NCI-H526 (cell line): ENCODE data around the gene PARP8.

Experiments used
- DNase-seq, 2 experiments: peaks; one replicate each; lab custom pipeline; 2025; lab: John Stamatoyannopoulos, UW

Gene PARP8

DNA sequence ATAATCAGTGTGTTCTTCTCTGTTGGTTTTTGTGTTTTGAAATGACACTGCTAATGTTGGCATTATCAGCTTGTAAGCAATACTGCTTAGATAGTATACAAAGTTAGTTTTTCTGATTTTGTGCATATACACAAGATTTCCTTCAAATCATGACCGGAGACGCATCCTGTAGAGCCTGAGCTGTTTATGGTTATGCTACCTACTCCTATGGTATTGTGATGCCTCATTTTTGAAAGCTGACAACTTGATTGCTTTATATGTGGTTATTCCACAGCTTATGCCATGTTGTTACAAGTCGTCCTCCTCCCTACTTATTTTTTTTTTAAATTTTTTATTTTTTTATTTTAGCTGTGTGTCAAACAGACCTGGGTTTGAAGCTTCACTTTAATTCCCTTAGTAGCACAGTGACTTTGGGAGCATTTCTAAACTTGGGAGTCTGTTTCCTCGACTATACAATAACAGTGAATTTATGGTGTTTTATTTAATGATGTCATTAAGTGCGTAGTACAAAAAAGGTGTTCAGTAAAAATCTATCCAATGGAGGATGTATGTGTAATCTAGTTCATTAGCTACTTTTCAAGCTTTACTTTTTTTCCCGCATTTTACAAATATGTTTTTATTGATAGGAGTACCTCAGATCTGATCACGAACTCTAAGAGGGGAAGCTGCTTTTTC lies 59.5 kb downstream of the PARP8 start:
- DNase-seq = no peak

DNA sequence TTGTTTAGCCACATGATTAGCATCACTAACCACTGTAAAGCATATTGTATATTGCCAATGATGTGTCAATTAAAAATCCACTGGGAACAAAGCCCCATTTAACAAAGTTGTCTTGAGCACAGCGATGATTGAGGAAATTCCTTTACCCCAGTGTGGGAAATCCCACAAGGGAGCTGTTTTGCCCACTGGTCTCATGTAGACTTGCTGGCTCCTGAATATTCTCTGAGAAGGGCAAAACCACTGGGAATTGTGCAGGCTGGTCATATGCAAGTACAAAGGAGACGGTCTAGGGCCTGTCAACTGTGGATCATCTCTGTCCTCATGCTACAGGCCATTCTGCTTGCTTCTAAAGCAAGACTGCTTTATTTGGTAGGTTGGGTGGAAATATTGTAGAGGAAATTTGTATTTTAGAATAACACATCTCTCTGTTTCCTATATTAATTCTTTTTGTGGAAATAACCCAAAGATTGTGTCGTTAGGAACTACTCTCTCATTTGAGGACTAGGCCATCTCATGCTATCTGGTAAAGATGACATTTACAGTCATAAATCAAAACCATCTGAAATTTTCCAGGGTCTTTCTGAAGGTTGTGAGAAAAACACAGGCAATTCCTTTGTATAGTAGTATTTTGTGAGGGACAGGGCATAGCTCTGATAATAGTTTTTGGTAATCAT lies 60.2 kb downstream of the PARP8 start:
- no peak for DNase-seq

DNA sequence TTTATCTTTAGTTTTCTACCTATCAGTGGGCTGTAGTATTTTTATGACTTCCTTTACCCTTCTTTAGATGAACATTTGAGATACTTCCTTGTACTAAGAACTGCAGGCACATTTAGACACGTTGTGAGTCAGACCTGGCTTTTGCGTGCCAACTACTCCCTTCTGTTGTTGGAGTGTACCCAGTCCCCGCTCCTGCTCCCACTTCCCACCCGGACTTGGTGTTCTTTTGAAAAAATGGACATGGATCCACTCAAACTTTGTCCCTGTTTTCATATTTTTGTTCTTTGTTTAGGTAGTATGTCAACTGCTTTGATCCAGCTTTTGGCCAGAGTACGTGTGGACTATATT lies 60.7 kb downstream of the PARP8 start:
- DNase-seq = no peak

DNA sequence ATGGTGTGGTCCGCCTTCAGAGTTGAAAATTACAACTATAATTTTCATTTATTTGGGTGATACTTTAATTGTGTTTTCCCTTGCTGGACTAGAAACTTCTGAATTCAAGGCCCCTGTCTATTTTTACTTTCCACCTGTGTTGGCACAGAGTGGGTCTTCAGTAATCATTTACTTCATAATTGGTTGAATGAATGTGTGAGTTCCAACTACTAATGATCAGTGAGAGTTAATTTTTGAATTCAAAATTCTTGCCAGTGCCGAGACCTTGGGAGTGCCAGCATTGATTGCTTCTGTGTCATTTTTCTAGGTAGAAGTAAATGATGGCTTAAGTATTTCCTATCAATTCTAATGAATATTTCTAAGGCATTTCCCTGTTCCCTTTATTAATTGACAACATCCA lies 61.4 kb downstream of the PARP8 start:
- no peak for DNase-seq

DNA sequence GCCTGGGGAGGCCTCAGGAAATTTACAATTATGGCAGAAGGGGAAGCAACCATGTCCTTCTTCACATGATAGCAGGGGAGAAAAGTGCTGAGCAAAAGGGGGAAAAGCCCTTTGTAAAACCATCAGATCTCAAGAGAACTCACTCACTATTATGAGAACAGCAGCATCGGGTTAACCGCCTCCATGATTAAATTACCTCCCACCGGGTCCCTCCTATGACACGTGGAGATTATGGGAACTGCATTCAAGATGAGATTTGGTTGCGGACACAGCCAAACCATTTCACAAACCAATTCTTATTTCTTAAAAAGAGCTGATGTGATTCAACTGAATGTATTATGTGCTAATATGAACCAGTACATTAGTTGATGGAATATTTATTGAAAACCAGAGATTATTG lies 63.9 kb downstream of the PARP8 start:
- DNase-seq = no peak

DNA sequence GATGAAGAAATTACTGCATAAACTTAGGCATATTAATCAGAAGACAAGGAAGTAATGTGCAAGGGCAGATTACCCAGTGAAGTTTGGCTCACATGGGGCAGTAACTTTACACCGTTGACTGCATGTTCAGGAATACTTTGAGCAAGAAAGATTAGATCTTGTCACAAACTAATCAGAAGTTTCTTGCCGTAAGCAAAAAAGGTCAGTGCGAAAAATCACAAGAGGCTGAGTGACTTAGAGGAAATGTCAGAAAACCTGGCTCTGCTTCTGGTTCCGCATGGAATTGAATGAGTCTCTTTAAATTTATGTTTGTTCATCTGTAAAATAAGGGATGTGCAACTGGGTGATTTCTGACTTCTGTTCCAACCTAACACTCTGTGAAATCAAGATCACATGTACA lies 64.4 kb downstream of the PARP8 start:
- DNase-seq = no peak

DNA sequence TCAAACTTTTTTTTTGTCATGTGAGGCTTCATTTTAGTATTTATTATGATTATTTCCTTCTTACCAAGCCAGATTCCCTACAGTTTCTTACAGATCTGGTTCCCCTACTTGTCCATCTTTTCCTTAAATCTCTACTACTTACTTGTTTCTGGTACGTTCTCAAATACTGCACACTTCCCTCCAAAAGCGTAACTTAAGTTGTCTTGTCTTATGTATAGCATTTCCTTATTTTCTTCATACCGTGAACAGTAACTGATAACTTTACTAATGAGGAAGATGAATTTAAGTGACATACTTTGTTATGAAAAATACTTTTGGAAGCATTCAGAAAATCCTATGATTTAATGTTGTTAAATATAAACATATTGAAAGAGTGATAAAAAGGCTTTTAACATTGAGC lies 67.3 kb downstream of the PARP8 start:
- DNase-seq = no peak

DNA sequence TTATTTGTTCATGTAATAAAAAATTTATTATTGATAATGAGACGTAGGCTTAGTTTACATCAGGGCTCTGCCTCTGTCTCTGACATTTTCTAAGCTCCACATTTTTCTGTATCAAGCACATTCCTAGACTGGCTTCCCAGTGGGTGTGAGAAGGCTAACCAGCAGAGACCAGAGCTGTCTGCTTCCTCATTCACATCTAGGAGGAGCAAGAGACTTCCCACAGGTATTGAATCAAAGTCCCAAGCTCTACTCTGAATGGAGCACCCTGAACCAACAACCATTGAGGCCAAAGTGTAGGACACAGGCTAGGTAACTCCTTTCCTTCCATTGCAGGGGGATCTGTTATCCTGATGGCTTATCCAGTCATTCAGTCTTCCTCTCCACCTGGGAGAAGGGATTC lies 72.4 kb downstream of the PARP8 start:
- DNase-seq = no peak

DNA sequence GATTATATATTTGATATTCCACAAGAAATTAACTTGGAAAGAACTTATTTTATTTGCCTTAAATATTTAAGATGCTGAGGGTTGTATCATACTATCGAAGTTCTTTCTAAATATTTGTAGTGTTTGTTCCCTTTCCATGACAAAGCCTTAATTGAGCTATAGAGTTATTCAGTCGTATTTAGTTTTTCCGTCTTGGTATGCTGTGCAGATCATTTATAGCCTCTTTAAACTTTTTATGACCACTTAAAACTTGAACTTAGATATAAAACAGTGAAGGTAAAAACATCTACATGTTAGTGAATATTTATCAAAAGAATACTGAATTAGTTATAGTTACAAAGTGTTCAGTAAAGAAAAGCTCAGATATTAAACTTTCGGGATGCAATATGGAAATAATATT lies 74.4 kb downstream of the PARP8 start:
- no peak for DNase-seq

DNA sequence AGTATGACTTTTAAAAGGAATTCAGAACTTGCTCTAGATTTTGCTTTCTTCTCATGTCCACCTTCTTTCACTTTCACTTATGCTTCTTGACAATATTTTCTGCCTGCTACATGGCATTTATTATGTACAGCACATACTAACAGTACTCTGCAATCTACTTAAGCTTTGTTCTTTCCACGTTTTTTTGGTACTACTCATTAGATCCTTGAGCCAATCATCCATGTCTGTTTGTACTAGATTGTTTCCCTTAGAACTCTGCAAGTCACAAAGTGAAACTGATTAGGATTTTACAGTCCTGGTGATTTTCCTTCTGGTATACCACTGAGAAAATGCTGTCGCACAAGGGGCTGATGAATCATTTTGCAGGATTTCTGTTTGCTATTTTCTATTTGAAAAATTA lies 78.3 kb downstream of the PARP8 start:
- no peak for DNase-seq

DNA sequence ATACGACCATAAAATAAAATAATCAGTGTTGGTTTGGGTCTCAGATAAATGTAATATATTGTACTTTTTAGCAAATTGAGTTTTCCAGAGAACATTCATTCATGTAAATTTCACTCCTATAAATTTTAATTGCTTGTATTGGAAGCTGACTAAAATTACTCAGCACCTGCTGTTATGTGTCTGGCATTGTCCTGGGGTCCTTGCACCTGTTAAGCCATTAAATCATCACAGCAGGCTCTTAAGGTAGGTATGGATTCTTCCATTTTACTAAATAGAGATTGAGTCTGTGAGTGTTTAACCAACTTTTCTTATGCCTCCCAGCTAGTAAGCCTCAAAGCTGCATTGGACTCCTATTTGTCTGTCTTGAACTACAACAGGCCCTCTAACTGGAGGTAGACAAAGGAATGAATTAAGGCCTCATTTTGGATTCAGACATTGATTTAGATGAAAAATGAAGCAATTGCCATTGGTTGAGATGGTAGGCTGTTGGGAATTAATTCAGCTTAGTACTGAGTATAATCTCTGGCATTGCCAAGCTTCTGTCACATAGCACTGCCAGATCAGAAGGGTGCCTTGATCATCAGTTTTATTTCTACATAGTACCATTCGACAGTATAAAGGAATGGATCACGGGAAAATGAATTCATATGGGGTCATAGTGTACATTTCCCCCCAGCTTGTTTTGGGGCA lies 78.9 kb downstream of the PARP8 start:
- DNase-seq = no peak

DNA sequence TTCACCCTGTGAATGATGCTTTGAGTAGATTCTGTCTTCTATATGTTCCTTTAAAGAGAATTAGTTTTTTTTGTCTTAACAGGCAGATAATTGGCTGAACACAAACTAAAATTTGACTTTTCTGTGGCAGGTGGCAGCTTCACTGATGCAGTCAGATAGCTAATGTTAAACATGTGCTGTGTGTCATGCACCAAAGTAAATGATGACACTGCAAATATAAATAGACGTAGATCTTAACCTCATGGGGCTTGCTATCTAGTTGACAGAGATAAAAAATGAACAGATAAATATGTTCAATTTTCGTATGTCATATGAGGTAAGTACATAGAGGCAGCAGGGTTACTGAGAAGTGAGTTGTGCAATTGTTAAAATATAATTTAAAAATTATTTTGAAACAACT lies 82.7 kb downstream of the PARP8 start:
- no peak for DNase-seq

DNA sequence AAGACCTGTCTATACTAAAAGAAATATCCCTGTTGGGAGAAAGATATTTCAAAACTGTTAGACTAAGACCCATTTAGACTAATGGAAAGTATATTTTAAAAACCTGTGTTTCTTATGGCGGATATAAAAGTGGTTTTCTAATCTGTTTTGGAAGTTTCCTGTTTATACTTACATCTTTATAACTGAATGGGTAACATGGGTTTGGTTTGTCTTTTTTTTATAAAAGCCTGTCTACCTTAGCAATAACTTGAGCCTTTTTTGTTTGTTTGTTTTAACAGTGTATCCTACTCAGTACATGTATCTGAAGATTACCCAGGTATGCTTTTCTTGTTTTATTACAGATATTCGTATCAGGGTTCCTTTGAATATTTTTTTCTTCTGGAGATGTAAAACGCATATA lies 83.4 kb downstream of the PARP8 start:
- DNase-seq = no peak

DNA sequence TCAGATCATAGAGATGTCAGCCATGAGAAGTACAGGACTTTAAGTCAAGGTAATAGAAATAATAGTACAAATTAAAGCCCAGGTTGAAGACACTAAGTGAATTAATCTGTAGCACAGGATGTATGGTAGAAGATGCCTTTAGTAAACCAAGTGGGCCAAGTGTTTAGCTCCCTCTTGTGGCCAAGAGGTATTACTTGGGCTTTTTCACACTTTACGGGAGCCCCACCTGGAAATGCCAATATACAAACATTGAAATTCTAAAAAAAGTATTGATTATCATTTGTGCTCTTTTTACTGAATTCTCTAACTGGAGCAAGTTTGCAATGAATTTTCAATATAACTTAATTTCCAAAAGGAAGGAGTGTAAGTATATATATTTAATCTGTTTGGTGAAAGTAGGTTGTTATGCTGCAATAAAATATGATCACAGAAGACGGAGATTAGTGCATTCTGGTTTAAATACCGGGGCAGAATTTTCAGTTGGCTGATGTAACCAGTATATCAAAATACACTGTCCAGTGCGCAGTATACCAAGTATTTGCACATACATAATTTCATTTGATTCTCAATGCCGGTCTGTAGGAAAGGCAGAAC lies 84.7 kb downstream of the PARP8 start:
- peak; percentile 53 to 91 for DNase-seq

DNA sequence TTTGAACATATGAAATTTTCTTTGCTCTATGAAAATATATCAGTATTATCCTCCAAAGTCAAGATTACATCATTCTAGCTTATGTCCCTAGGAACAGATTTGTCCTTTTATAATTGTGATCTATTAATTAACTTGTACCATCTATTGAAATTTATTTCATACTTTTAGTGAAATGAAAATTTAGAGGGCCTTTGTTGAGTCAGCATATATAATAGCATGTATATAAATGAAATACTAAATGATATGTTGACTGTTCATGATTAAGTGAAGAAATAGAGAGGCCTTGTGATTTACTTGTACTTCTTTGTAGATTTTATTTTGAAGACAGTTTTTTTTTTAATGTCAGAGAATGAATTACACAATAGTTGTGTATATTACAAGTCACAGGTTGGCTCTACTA lies 86.4 kb downstream of the PARP8 start:
- DNase-seq = no peak

DNA sequence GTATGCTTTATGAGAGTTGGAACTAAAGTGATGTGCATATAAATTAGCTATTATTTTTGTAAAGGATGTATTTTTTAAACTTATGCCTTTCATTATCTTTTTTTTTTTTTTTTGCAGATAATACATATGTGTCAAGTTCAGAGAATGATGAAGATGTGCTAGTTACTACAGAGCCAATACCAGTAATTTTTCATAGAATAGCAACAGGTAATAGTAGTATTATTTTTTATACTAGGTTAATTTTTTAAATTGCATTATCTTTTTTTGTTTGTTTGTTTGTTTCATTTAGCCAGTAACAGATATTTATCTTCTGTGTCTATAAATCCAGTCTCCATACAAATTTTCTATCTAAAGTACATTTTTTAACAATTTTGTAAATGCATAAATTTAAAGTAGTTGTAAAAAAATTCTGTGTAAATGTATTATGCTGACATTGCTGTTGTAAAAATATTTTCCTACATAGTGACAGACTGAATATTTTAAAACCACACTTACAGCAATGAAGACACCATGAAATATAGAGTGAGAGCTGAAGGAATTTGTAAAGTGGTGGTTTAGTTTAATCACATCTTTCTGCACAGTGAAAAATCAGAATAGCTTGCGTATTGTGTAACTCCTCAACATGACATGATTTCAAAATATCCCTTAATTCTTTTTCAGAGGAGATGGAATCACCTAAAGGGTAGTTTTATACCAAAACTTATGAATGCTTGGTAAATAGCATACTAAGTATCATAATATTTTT lies 93.3 kb downstream of the PARP8 start:
- no peak for DNase-seq

DNA sequence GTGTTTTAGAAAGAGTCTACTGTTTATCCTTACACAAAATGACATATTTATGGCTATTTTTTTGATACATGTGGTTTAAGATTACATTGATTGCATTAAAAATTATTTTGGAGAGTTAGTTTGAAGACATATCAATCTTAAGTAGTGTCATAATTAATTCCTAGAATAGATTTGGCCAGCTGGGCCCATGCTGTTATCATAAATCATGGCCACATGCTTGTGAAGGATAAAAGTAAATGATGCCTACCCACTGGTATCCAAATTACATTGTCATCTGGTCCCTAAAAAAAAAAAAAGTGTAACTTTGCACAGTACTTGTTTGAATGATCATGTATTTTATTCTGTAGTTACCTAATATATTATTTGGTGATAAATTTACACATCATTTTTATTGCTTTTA lies 96.9 kb downstream of the PARP8 start:
- DNase-seq = no peak

DNA sequence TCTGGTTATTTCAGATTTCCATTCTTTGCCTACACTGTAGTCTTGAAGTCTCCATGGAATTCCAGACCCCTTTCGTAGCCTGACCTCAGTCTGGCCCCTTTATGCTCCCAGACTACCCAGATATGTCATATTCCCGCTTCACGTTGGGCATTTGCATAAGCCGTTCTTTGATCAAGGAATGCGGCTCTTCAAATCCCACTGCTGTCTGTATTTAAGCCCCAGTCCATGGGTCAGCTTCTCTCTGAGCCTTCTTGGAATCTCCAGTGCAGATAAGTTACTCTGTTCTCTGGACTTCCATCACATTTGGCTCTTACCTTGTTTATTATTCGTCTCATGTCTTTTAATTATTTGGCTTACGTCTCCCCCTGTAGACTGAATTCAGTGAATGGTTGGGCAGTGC lies 97.4 kb downstream of the PARP8 start:
- DNase-seq = peak in 1 of 2 experiments; percentile 15

DNA sequence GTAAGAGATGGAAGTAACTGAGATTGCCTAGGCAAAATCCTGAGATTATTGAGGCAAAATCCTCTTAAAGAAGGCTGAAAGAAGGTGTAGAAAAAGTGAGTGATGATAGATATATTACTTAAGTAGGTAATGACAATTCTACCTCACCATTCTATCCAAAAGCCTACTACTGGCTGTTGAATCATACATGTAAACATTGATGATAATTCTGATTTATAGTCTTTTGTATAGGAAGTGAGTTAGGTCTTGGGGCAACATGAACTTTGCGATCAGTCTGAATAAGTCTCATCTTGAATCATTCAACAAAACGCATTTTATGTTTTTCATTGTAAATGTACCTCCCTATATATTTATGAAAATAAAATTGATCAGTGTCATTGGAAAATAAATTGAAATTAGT lies 99.6 kb downstream of the PARP8 start:
- DNase-seq = no peak

DNA sequence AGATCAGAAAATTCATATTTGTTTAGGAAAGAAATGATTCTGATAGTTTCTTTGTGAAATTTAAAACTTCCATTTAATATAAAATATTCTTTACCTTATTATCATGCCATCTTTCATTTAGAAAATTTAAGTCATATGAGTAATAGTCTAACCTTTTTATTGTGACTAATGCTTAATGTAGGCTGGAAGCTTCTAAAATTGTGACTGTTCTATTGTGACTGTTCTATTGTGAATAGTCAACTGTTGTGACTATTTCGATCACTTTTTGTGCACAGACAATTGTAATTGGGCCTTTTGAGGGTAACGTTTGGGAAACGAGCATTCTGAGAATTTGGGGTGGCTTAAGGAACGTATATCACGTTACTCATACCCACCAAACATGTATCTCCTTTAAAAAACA lies 100.0 kb downstream of the PARP8 start:
- DNase-seq = no peak

DNA sequence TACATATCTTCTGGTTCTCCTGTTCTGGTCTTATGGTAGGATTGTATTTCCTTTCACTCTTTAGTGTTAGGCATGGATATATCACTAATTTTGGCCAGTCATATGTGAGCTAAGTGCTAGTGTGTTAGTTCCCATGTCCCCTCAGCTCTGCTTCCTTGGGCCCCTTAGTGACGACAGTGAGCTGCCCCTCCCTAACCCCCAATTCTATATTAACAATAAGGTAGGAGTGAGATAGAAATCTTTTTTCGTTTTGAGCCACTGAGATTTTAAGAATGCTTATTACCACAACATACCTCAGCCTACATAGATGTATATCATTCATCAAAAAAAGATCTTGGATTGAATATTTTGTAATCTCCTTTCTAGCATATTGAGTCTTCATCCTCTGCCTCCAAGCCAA lies 100.5 kb downstream of the PARP8 start:
- no peak for DNase-seq

DNA sequence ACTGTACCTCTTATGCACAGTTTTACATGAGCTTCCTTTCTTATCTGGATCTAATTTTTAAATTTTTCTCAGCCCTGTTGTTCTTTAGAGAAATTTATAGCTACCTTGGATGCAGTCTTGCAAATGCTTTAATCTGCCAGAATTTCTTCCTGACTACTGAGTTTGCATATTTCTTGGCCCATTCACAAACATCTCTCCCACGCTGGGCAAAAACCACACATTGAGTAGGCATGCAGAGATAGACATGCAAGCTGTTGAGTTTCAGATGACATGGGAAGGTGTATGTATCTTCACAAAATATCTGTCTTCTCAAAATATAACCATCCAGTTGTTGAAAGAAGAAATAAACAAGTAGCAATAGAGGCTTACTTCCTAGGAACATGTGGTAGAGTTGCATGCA lies 101.2 kb downstream of the PARP8 start:
- no peak for DNase-seq

DNA sequence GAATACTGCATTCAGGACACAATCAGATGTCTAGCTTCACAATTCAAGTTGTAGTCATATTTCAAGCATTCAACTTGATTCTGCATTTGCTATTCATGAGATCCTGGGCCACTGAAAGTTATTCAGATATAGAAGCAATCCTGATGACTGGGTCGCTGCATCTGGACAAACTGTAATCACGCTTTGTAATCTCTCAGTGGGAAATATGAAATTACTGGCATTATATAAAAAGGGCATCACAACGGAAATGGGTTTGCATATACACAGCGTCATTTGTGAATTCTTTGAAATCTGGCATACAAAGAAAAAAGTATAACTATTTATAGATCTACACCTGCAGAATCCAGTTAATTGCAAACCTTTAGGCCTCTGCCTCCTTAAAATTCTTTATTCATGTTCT lies 102.2 kb downstream of the PARP8 start:
- DNase-seq = no peak
